T-helper 2 cell treated with Interferon-gamma antibody and Interleukin-4, amounts not matched to agents 100 ng/mL and 5 ng/mL, for 36 hours (primary cell): ENCODE data around the gene CD8B. TPM values are rescaled to one million over a fixed set of nuclear protein-coding genes. Genes with fewer than 3 reads are reported as not detected.
"Not testable (repeated sequence)": the region's sequence is repeated elsewhere in the genome, so short reads cannot be mapped to it uniquely, and the experiment has no call there.

Source experiments
- intact Hi-C: fragments of 100-400 bp; cut with micrococcal nuclease; formaldehyde crosslinking; loops from one replicate; pipeline ENCODE4 v1.15.1; 2023
- total RNA-seq: library from RNA; stranded (reverse); gene quantifications from 2 replicates; pipeline ENCODE4 v1.2.3, GENCODE V29; 2022

The CD8B gene
- 0.68 and 0.80 TPM in 2 replicates for total RNA-seq

DNA sequence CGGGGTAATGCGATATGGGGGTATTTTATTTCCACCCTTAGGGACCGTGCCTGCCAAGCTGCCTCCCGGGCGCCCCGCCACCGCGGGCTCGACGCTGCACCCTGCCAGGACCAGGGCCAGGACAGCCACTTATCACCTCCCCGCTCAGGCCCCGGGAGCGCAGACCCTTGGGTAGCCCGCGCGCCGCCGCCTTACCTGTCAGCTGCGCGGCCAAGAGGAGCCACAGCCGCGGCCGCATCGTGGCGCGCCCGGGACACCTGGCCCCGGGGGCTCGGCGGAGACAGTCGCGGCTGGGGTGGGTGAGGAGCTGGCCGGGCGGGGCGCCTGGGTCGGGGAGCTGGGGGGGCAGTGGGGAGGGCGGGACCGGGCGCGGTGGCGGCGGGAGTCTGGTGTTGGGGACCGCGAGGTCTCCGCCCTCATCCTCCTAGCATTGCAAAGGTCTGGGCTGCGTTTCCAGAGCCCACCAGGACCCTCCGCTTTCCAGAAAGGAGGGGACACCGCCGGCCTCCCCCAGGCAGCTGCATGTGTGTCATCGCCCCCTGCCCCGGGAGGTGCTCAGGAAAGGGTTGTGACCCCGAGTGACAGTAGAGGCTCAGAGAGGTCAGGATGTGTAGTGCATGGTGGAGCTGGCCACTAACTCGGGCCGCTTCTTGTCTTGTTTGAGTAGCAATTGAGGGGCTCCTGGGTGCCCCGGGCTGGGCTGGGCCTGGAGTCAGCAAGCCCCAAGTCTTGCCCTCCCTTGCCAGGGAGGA lies at the start of gene CD8B:
Gene CD8B (minus strand): TSS at position 259 of the 752 bp plus-strand sequence. CDS start 21 bp downstream, at position 238.
- intact Hi-C loops, result not testable (repeated sequence)

- intact Hi-C loops, result not testable (repeated sequence)
Observed at GRCh38 chr2:86905868-86906267, 44.2 kb upstream of the CD8B start.

GRCh38 chr2:86900687-86901086 lies 39.0 kb upstream of the CD8B start:
- intact Hi-C loops, result not testable (repeated sequence)

GRCh38 chr2:86886026-86886425 lies 24.3 kb upstream of the CD8B start:
- intact Hi-C loops, result not testable (repeated sequence)

- intact Hi-C loops, result not testable (repeated sequence)
Observed at GRCh38 chr2:86882865-86883264, 21.2 kb upstream of the CD8B start.

DNA sequence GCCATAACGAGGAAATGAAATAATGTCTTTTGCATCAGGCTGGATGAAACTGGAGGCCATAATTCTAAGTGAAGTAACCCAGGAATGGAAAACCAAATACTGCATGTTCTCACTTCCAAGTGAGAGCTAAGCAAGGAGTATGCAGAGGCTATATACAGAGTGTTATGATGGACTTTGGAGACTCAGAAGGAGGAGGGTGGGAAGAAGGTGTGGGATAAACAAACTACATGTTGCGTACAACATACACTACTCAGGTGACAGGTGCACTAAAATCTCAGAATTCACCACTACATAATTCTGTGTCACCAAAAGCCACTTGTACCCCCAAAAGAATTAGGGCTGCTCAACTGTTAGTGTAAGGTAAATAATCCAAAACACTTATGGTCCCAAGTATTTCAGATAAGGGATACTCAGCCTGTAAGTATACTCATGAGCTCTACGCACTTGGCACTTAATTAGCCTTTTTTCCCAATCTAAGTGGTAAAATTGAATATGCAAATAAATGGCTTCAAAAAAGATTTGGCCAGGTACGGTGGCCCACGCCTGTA lies 20.5 kb upstream of the CD8B start:
- intact Hi-C loops, result not testable (repeated sequence)

GRCh38 chr2:86878986-86879385 lies 17.3 kb upstream of the CD8B start:
- intact Hi-C loops, result not testable (repeated sequence)

DNA sequence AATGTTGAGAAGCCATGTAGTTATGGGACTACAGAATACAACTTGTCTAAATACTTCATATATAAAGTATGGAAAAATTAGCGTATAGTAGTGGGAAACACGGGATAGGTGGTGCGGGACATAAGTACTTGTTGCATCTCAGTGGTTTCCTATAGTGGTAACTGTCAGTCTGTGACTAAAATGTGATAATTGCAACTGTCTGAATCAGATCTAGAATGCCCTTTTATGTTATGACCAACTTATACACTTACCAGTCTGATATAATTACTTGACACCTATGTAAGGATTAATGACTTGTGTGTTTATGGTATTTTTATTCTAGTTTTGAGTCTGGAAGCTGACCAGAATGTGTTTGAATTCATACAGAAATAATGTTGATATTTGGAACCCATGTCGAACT lies 9.3 kb upstream of the CD8B start:
- intact Hi-C loops, result not testable (repeated sequence)

- intact Hi-C loops, result not testable (repeated sequence)
Observed at GRCh38 chr2:86868895-86869468, 7.3 kb upstream of the CD8B start.

- intact Hi-C loops, result not testable (repeated sequence)
Observed at GRCh38 chr2:86862380-86862703, 656 bp upstream of the CD8B start.

DNA sequence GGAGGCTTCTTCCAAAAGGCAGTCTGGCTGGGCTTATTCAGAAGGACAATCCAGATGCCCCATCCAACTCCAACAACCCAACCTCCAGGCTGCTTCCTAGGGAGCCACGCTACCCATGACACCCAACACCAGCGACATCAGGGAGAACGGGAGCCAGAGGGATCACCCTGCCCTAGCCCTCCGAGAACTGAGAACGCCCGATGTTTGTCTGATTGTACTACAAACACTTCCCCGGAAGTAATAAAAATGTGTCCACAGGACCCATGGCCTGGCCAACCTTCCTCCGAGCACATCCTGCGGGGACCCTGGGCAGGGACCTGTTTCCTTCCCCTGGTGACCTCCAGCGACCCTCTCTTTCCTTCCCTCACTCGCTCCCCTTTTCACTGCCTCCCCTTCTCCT lies 511 bp downstream of the CD8B start:
- intact Hi-C loops, result not testable (repeated sequence)

DNA sequence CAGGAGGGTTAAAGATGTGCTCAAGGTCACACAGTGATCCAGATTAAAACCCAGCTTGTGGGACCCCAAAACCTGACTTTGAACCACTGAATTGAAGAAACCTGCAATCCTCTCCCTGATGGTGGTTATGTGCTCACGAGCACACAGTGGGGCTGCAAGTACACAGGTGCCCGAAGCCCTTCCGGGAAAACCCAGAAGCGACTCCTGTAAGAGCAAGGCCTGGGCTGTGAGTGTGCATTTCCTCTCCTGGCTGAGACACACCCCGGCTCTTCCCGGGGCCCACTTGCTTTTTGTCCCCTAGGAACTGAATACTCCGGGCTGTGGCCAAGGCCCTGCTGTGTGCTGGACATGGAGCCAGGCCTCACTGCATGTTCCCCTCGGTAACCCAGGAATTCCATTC lies 1.1 kb downstream of the CD8B start:
- intact Hi-C loops, result not testable (repeated sequence)

DNA sequence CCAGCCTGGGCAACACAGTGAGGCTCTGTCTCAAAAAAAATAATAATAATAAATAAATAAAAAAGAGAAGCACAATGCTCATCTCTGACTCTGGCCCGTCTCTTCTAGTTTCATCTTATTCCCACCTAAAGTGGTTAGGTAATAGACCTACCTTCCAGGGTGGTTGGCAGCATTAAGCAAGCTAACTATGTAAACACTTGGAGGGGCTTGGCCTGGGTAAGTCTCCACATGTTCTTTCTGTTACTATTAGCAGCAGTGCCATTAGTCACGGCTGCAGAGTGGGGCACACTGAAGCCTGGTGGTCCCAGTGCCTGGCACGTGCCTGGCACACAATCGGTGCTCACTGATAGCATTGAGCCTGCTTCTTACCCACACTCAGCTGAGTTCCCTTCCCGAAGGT lies 4.0 kb downstream of the CD8B start:
- intact Hi-C loops, result not testable (repeated sequence)

GRCh38 chr2:86856498-86856897 lies 5.2 kb downstream of the CD8B start:
- intact Hi-C loops, result not testable (repeated sequence)

- intact Hi-C loops, result not testable (repeated sequence)
Observed at GRCh38 chr2:86855981-86856380, 5.7 kb downstream of the CD8B start.

GRCh38 chr2:86851581-86851980 lies 10.1 kb downstream of the CD8B start:
- intact Hi-C loops, result not testable (repeated sequence)

- intact Hi-C loops, result not testable (repeated sequence)
Observed at GRCh38 chr2:86842607-86843234, 19.0 kb downstream of the CD8B start.

- intact Hi-C loops, result not testable (repeated sequence)
Observed at GRCh38 chr2:86841330-86841729, 20.4 kb downstream of the CD8B start.

GRCh38 chr2:86839871-86840548 lies 21.7 kb downstream of the CD8B start:
- intact Hi-C loops, result not testable (repeated sequence)

DNA sequence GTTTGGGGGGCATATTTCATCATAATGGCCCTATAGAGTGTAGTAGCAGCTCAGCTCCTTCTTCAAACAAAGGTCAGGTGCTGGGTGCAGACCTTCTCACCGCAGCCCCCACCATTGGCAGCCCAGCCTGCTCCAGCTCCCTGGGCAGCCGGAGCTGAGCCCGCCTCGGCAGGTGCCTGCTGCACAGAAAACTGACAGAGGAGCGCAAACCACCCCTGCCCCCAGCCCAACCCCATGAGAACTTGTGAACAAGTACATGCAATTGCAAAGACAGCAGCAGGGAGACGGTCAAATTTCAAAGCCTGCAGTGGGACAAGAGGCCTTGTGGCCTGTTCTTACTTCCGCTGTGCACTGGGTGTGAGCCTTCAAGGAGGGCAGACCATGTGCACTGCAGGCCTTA lies 22.2 kb downstream of the CD8B start:
- intact Hi-C loops, result not testable (repeated sequence)

DNA sequence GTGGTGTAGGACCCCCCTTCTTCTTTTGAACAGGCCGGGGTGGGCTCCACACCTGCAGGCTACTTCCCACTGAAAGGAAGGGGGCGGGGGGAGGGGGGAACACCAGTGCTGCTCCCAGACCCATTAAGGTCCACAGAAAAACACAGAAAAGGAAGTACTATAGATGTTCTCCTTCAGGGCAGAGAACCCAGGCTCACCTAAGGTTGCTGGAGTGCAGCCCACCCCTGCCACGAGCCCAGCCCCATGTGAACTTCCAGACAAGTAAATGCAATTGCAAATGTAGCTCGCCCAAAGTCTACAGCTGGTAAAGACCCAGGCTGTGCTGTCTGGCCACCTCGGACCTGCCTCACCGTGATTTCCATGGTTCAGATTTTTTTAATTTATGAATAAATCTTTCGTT lies 24.0 kb downstream of the CD8B start:
- intact Hi-C loops, result not testable (repeated sequence)
